ENCODE data around the gene INPP5E.

The INPP5E gene

DNA sequence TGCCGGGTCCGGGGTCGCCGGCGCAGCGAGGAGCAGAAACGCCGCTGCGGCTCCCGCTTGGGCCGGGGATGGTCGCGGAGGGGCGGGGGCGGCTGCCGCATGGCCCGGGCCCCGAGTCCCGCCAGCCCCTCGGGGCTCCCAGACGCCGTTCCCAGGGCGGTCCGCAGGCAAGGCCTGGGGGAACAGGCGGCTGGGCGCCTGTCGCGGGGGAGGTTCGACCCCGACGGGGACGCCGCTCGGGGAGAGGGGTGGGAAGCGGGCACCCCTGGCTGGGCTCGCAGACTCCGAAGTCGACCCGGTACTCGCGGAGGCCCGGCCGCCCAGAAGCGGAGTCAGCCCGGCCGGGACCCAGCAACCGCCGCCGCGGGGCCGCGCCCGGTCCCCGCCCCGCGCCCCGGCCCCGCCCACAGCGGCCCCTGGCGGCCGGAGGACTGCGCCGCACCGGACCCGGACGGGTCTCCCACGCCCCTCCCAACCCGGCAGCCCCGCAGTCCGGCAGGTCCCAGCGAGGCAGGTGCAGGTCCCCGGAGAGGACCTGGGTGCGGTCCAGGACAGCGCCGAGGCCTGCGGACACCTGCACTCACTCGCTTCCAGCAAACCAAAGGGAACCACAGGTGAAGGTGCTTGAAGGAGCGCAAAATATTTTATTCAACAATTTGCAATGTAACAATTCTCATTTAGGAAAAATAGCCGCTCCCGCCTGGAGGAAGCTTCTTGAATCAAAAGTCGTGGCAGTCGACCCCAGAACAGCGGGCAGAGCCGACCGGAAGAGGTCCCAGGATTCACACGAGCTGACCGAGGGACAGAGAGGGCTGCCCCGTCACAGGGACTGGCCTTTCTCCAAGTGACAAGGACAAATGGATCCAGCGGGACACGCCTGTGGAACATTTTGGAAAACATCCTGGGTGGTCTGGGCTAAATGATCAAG is at the start of gene INPP5E:
INPP5E (minus strand) TSS at position 365 of the 928 bp plus-strand sequence. CDS start 426 bp downstream, outside the sequence.
- peak; percentile 6 for DNase-seq

DNA sequence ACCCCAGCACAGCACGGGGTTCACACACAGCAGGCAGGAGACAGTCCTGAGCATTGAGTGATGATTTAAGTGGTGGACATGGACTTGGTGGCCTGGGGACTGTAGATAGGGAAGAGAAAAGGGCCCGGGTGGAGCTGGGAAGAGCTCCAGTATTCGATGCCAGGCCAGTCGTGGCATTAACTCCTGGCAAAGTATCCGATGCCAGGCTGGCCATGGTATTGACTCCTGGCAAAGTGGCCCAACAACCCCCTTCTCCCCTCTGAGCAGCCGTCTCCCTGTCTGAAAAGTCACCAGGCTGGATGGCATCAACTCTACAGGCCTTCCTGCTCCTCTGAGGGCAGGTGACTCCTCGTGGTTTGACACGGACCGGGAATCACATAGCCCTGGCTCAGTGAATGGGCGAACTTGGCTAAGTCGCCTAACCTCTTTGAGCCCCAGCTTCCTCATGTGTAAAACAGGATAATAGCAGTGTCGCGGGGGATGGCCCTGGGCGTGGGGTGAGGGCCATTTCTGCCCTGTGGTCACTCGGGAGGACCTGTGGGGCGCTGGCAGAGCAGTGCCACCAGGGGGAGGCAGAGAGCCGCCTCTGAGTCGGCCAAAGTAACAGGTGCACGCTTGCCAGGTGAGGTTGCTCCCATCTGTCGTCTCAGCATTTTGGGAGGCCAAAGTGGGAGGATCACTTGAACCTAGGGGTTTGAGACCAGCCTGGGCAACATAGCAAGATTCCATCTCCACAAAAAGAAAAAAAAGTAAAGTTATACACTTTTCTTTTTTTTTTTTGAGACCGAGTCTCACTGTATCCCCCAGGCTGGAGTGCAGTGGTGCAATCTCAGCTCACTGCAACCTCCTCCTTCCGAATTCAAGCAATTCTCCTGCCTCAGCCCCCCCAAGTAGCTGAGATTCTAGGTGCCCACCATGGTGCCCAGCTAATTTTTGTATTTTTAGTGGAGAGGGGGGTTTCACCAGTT is 48.9 kb upstream of the INPP5E start:
- DNase-seq, result no peak

GRCh38 chr9:136487672-136488071 is 48.0 kb upstream of the INPP5E start:
- DNase-seq, result no peak

GRCh38 chr9:136486823-136487620 is 47.4 kb upstream of the INPP5E start:
- no peak for DNase-seq

GRCh38 chr9:136486131-136486530 is 46.5 kb upstream of the INPP5E start:
- no peak for DNase-seq

DNA sequence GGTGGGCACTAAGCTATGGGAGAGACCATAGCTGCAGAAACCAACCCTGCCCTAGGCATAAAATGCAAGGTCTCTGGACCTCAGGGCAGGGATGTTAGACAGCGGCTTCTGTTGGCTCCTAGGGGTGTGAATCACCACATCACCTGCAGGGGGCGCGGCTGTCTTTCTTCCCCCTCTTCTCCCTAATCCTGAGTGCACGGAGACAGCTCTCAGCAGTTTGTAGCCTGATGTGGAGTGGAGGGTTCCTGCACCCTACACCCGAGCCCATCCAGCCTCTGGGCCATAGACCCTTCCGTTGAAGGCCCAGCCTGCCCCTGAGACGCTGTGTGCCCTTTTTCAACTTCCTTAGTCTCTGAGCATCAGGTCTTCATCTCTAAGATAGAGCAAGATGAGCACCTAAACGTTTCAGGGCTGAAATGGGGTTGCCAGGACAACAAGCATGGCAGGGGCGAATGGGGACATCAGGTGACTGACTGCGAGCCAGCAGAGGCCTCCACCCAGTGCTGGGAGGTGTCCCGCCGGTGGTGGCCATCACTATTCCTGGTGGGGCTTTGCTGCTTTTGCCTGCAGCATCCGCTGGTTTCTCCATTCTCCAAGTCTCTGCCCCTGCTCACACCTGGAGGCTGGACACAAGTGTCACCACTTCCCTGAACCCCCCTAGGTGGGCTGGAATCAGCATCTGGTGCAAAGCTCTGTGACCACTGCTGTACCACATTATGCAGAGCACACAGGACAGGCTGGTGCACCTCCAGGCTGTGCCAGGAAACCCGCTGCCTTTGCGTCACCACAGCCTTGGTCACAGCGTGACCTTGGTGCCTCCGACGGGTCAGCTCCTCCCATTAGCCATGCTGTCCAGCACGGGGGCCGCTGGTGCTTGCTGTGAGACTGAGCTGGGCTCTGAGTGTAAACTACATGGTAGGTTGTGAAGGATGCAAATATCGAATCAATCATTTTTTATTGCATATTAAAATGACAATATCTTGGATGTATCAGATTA is 45.7 kb upstream of the INPP5E start:
- peak; percentile 42 for DNase-seq

- DNase-seq, result peak; percentile 20
Observed at GRCh38 chr9:136484153-136485048, 44.8 kb upstream of the INPP5E start.

GRCh38 chr9:136483589-136484152 is 44.0 kb upstream of the INPP5E start:
- peak; percentile 81 for DNase-seq

DNA sequence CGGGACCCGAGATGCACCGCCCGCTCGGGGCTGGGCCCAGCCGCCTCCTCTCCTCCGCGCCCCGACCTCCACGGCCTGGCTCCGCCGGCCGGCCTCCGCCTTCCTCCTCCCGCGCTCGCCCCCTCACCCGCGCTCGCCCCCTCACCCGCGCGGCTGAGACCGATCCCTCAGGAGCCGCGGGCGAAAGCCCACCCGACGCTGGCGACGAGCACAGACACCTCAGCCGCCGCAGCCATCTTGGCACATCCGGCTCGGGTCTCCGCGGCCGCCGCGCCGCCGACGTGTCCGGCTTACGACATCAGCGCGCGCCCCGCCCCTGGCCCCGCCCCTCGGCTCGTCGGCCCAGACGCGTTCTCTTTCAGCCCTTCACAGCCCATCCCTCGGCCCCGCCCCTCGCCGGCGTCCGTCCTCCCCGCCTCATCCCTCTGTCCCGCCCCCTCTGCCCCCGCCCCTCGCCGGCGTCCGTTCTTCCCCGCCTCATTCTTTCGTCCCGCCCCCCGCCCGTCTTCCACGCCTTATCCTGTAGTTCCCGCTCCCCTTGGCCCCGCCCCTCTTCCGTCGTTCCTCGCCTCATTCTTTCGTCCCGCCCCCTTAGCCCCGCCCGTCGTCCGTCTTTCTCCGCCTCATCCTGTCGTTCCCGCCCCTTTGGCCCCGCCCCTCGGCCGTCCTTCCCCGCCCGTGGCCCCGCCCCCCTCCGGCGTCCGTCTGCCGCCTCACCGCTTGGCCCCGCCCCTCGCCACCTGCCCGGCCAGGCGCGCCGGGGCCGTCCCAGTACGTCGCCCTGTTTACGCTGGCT is 43.3 kb upstream of the INPP5E start, which contains the start of gene SEC16A:
SEC16A (minus strand) TSS at position 248 of the 796 bp plus-strand sequence. CDS start 5,425 bp downstream, outside the sequence.
- DNase-seq, result peak; percentile 92

DNA sequence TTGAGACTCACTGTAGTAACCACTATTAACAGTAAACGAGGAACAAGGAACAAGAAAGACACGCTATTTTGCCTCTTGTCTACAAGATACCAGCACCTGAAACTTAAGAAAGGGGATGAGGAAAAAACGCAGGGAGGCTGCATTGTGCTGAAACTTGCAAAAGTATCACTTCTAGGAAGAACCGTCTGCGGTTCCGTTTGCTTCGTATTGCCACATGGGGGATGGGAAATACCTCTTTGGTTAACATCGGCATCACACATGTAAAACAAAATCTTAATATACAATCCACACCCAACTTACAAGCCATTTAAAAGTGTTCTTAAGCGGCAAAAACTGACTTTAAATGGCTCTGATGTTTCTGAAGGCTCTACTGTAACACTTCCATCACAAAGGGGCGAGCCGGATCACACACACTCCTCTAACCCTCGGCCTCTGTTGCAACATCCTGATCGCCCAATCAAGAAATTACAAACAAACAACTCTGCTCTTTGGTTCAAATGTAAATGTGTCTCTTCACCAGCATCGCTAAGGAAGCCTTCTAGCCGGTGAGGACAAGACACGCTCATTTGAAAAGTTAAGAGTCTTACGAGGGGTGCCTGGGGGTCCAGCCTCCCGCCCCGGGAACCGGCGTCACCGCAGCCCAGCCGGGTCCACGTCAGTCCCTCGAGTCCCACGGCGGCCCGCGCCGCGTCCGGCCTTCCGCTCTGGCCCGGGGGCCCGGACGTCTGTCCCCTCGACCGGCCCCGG is 42.6 kb upstream of the INPP5E start:
- DNase-seq, result no peak

DNA sequence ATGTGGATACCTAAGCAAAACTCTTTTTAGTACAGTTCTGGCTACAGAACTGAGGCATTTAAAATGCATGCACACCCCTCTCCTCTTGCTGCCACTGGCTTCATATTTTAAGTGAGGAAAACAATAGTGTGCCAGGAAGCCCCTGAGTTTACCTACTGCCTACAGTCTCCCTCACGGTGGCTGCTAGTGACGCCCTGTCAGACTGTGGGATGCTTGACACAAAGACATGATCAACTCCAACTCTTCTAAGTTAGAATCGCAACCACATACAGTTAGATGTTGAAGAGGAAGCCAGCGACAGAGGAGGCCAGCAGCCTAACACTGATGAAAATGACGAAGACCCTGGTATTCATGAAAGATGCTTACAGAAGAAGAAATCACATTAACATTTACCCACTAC is 41.9 kb upstream of the INPP5E start:
- no peak for DNase-seq

DNA sequence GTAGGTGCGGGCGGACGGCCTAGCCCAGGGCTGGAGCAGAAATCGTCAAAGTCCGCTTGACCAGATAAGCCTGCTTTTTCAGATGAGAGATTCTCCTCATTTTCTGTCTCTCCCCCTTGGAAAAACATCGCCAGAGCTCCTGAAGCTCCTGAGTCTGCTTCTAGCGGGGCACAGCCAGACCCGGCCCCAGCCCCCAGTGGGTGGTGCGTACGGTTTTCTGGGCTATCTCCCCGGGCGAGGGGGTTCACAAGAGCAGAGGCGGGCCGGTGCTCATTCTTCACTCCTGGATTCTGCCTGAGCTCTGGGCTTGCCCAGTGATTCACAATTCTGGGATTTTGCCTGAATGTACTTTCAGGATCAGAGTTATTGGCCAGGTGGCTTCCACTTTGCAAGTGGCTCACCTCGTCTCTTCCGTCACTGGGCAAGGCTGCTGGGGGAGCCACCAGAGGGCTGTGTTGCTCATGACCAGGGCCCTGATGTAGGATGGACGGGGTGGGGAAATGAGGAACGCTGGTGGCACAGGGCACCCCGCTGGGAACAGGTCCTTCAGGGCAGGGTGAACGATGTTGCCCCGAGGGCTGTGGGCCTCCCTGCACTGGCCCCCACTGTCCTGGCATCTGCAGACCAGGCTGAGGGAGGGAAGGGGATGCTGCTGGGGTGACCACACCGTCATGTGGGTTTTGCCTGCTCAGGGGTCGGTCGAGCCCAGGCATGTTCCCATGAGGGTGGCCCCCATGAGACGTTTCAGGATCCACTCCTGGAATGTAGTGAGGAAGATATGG is 36.9 kb upstream of the INPP5E start:
- no peak for DNase-seq

- DNase-seq, result no peak
Observed at GRCh38 chr9:136474974-136475865, 35.6 kb upstream of the INPP5E start.

DNA sequence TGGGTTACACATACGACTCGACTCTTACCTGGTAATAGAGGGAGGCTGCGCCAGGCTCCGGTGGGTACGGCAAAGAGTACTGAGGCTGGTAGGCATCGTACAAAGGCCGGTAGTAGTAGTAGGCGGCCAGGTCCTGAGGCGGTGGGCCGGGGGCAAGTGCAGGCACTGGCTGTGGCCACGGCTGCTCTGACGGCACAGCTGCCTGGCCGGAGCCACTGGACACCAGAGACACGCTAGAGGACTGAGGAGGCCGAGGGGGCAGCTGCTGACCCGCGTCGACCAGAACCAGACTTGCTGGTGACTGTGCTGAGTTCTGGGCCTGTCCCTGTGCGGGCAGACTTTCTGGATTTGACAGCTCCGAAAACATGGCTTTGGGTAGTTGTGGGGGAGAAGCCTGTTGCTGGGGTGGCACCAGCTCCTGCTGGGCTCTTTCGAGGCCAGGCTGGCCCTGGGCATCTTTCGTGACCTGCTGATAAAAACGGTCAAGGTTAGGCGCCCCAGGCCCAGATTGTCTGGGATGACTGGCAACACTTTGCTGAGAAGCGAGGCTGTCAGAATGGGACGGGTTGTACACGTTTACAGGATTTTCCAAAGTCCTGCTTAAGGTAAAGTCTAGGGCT is 34.5 kb upstream of the INPP5E start:
- DNase-seq, result no peak

GRCh38 chr9:136473354-136473721 is 33.7 kb upstream of the INPP5E start:
- no peak for DNase-seq
